Stomach (tissue), 4 donors: Measurements from ENCODE around the gene TC2N.

Experiments used
- CTCF ChIP-seq, 7 experiments: fragments of 450-650 bp in 4 of 7; fragments of 200-600 bp in 3 of 7; sonication (generic) in 3 of 7; IDR thresholded peaks; one replicate each; pipeline ENCODE4 v1.5.1; 2016 to 2019; ENCODE audit warnings: antibody characterized with exemption in 7 of 7, control low read depth in 2 of 7, mild to moderate bottlenecking in 1 of 7
- EP300 ChIP-seq: sonication (generic); formaldehyde crosslinking; IDR thresholded peaks from one replicate; pipeline ENCODE4 v1.6.1; 2017; ENCODE audit warnings: antibody characterized with exemption
- POLR2A ChIP-seq, 4 donors: fragments of 450-650 bp; IDR thresholded peaks; one replicate each; pipeline ENCODE4 v1.6.1; 2016; ENCODE audit warnings: antibody characterized with exemption in 4 of 4, control low read depth in 2 of 4, mild to moderate bottlenecking in 1 of 4, moderate library complexity in 1 of 4
- POLR2AphosphoS5 ChIP-seq, 3 donors: sonication (generic); formaldehyde crosslinking; IDR thresholded peaks; one replicate each; pipeline ENCODE4 v1.6.1; 2016; ENCODE audit warnings: antibody characterized with exemption in 3 of 3

GRCh38 chr14:91753501-91754128 is 113.7 kb downstream of the TC2N start:
- TF ChIP-seq POLR2A (IDR thresholded peaks at IDR 0.05): no peak
- no peak for TF ChIP-seq CTCF (IDR thresholded peaks at IDR 0.05)
- TF ChIP-seq POLR2AphosphoS5 (IDR thresholded peaks at IDR 0.05): no peak
- no peak for TF ChIP-seq EP300
